HG03280 (cell line): Measurements from ENCODE around the gene TBC1D25.
A peak's percentile ranks its signal among the peaks of the same experiment; 100 is the strongest.
"Not testable (repeated sequence)": the region's sequence is repeated elsewhere in the genome, so short reads cannot be mapped to it uniquely, and the experiment has no call there.

ENCODE experiments used
- ATAC-seq: cut with Tn5 transposase; IDR thresholded peaks from one replicate; pipeline ENCODE4 v1.9.1; 2021; ENCODE audit warnings: mild to moderate bottlenecking, moderate library complexity; ENCODE audit not compliant: unreplicated experiment

Gene TBC1D25

GRCh38 chrX:48555731-48556325, 16.3 kb downstream of the TBC1D25 start:
- ATAC-seq: not testable (repeated sequence)

- ATAC-seq: no peak
These were observed 18.8 kb downstream of the TBC1D25 start for GRCh38 chrX:48558271-48558670.

GRCh38 chrX:48559636-48560035, 20.1 kb downstream of the TBC1D25 start:
- ATAC-seq: no peak

- no peak for ATAC-seq
These were observed 20.5 kb downstream of the TBC1D25 start for GRCh38 chrX:48560056-48560455.

- ATAC-seq: no peak
These were observed 21.2 kb downstream of the TBC1D25 start for GRCh38 chrX:48560681-48561080.

- ATAC-seq: no peak
These were observed 30.4 kb downstream of the TBC1D25 start for GRCh38 chrX:48569958-48570357.

GRCh38 chrX:48573690-48574269, 34.3 kb downstream of the TBC1D25 start:
- peak; percentile 7 for ATAC-seq

GRCh38 chrX:48574270-48575266, 35.1 kb downstream of the TBC1D25 start, which contains the start of gene RBM3:
RBM3 (plus strand) TSS chrX:48574484; CDS start chrX:48575181, 697 bp downstream.
- peak; percentile 85 for ATAC-seq

GRCh38 chrX:48575642-48576041, 36.1 kb downstream of the TBC1D25 start:
- ATAC-seq: no peak

GRCh38 chrX:48576108-48576507, 36.6 kb downstream of the TBC1D25 start:
- ATAC-seq: no peak

- ATAC-seq: no peak
These were observed 39.2 kb downstream of the TBC1D25 start for GRCh38 chrX:48578661-48579128.

GRCh38 chrX:48579259-48579658, 39.7 kb downstream of the TBC1D25 start:
- ATAC-seq: no peak

GRCh38 chrX:48580662-48581061, 41.1 kb downstream of the TBC1D25 start:
- ATAC-seq: no peak

- ATAC-seq: no peak
These were observed 45.2 kb downstream of the TBC1D25 start for GRCh38 chrX:48584698-48585097.

GRCh38 chrX:48589482-48590162, 50.1 kb downstream of the TBC1D25 start:
- no peak for ATAC-seq

- ATAC-seq: no peak
These were observed 50.9 kb downstream of the TBC1D25 start for GRCh38 chrX:48590203-48591103.

- ATAC-seq: no peak
These were observed 51.8 kb downstream of the TBC1D25 start for GRCh38 chrX:48591255-48591791.

- no peak for ATAC-seq
These were observed 53.5 kb downstream of the TBC1D25 start for GRCh38 chrX:48592971-48593370.

- ATAC-seq: no peak
These were observed 56.4 kb downstream of the TBC1D25 start for GRCh38 chrX:48595929-48596328.
